PC-9 (cell line): Measurements from ENCODE around the gene ATP6V1D.

Experiments used
- EZH2 ChIP-seq: fragments of 200-600 bp; sonication (generic); IDR thresholded peaks from 2 replicates; pipeline ENCODE4 v1.8.0; 2017; ENCODE audit warnings: antibody characterized with exemption, low read depth
- TF ChIP-seq, protein P1 (sequence below): fragments of 200-600 bp; sonication (generic); conservative IDR thresholded peaks from 2 replicates; pipeline ENCODE4 v1.6.1; 2017; ENCODE audit warnings: mixed run types, antibody characterized with exemption, mild to moderate bottlenecking, moderate library complexity

- TF ChIP-seq, protein P1, sequence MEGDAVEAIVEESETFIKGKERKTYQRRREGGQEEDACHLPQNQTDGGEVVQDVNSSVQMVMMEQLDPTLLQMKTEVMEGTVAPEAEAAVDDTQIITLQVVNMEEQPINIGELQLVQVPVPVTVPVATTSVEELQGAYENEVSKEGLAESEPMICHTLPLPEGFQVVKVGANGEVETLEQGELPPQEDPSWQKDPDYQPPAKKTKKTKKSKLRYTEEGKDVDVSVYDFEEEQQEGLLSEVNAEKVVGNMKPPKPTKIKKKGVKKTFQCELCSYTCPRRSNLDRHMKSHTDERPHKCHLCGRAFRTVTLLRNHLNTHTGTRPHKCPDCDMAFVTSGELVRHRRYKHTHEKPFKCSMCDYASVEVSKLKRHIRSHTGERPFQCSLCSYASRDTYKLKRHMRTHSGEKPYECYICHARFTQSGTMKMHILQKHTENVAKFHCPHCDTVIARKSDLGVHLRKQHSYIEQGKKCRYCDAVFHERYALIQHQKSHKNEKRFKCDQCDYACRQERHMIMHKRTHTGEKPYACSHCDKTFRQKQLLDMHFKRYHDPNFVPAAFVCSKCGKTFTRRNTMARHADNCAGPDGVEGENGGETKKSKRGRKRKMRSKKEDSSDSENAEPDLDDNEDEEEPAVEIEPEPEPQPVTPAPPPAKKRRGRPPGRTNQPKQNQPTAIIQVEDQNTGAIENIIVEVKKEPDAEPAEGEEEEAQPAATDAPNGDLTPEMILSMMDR, result no peak
- no peak for TF ChIP-seq EZH2
These were observed 27.1 kb downstream of the ATP6V1D start for GRCh38 chr14:67332468-67332867.
